Hepatocyte (in vitro differentiated cells): Measurements from ENCODE around the gene MYL6.

Experiments used
- EZH2 ChIP-seq: fragments of 200-600 bp; sonication (generic); IDR thresholded peaks from 2 replicates; pipeline ENCODE4 v1.6.1; 2016; ENCODE audit warnings: antibody characterized with exemption, mild to moderate bottlenecking, borderline replicate concordance
- TF ChIP-seq, protein P1 (sequence below): fragments of 200-600 bp; sonication (generic); IDR thresholded peaks from 2 replicates; pipeline ENCODE4 v1.5.1; 2016; ENCODE audit warnings: antibody characterized with exemption, mild to moderate bottlenecking; ENCODE audit not compliant: poor library complexity

DNA sequence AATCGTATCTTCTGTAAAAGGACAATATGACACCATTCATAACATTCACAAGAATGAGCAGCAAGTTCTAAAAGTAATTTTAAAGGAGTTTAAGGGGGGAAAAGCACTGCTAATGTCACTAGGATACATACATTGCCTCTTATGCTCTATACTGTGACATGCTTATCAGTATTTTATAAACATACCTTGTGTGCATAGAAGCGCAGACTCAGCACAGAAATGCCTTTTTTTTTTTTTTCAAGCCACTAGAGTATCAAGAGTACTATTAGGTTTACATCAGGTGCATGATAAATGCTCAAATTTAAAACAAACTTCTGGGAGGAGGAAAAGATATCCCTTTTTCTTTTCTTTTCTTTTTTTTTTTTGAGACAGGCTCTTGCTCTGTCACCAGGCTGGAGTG, 44.7 kb downstream of the MYL6 start:
- TF ChIP-seq, protein P1, sequence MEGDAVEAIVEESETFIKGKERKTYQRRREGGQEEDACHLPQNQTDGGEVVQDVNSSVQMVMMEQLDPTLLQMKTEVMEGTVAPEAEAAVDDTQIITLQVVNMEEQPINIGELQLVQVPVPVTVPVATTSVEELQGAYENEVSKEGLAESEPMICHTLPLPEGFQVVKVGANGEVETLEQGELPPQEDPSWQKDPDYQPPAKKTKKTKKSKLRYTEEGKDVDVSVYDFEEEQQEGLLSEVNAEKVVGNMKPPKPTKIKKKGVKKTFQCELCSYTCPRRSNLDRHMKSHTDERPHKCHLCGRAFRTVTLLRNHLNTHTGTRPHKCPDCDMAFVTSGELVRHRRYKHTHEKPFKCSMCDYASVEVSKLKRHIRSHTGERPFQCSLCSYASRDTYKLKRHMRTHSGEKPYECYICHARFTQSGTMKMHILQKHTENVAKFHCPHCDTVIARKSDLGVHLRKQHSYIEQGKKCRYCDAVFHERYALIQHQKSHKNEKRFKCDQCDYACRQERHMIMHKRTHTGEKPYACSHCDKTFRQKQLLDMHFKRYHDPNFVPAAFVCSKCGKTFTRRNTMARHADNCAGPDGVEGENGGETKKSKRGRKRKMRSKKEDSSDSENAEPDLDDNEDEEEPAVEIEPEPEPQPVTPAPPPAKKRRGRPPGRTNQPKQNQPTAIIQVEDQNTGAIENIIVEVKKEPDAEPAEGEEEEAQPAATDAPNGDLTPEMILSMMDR, result no peak
- TF ChIP-seq EZH2, result no peak
